Measurements from ENCODE around the gene DALRD3.
A peak's percentile ranks its signal among the peaks of the same experiment; 100 is the strongest.

The DALRD3 gene

GRCh38 chr3:49016414-49017228 is 1.8 kb downstream of the DALRD3 start:
- Histone ChIP-seq H3K4me3 (ENCODE audit: low read depth in 1 of 2, low read length in 1 of 2) (no peak overlapping the region), H3K27me3 (no peaks in the 10 kb centered on the region), H3K36me3 (peaks cover 35% of the 10 kb centered on the region)

DNA sequence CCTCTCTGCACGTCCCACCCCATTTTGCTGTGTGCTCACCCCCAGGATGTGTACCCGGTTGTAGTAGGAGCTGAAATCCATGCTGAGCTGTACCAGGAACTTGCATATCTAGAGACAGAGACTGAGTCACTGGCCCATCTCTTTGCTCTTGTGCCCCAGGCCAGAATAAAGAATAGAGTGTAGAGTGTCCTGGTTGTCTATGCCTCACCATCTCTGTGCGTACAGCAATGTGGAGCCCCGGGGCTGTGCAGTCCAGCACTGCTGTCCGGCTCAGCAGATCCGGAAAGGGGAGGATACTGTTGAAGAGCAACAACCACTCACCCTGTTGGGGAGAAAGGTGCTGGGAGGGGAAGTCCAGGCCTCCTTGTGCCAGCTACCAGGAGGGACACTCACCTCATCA is 2.6 kb downstream of the DALRD3 start:
- Histone ChIP-seq H3K36me3 (peaks cover 37% of the 10 kb centered on the region), H3K9me3 (no peaks in the 10 kb centered on the region), H3K4me1 (ENCODE audit: control insufficient read depth in 1 of 2, insufficient read depth in 1 of 2, low read depth in 1 of 2, low read length in 1 of 2) (peaks cover 37% of the 10 kb centered on the region in 2 experiments), H3K4me3 (ENCODE audit: low read depth in 1 of 2, low read length in 1 of 2) (no peak overlapping the region), H3K27ac (peak overlapping the region; percentile 6), H3K27me3 (no peaks in the 10 kb centered on the region)
- TF ChIP-seq, protein P1, sequence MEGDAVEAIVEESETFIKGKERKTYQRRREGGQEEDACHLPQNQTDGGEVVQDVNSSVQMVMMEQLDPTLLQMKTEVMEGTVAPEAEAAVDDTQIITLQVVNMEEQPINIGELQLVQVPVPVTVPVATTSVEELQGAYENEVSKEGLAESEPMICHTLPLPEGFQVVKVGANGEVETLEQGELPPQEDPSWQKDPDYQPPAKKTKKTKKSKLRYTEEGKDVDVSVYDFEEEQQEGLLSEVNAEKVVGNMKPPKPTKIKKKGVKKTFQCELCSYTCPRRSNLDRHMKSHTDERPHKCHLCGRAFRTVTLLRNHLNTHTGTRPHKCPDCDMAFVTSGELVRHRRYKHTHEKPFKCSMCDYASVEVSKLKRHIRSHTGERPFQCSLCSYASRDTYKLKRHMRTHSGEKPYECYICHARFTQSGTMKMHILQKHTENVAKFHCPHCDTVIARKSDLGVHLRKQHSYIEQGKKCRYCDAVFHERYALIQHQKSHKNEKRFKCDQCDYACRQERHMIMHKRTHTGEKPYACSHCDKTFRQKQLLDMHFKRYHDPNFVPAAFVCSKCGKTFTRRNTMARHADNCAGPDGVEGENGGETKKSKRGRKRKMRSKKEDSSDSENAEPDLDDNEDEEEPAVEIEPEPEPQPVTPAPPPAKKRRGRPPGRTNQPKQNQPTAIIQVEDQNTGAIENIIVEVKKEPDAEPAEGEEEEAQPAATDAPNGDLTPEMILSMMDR (IDR thresholded peaks at IDR 0.05), result no peak

More at GRCh38 chr3:49016414-49017228, 1.8 kb downstream of the DALRD3 start:
- Histone ChIP-seq H3K9me3 (no peaks in the 10 kb centered on the region), H3K4me1 (ENCODE audit: control insufficient read depth in 1 of 2, insufficient read depth in 1 of 2, low read depth in 1 of 2, low read length in 1 of 2) (peaks cover 37 to 41% of the 10 kb centered on the region in 2 experiments), H3K27ac (peak overlapping the region; percentile 99)
- TF ChIP-seq, protein P1 (IDR thresholded peaks at IDR 0.05), result no peak

GRCh38 chr3:49015072-49015471 is 3.3 kb downstream of the DALRD3 start:
- peaks cover 30% of the 10 kb centered on the region in 2 experiments for H3K4me1 ChIP-seq (ENCODE audit: control insufficient read depth in 1 of 2, insufficient read depth in 1 of 2, low read depth in 1 of 2, low read length in 1 of 2)
- no peak overlapping the region for H3K27ac ChIP-seq
- no peaks in the 10 kb centered on the region for H3K27me3 ChIP-seq
- TF ChIP-seq, protein P1 (IDR thresholded peaks at IDR 0.05), result no peak
- H3K9me3 ChIP-seq, result no peaks in the 10 kb centered on the region
- H3K36me3 ChIP-seq, result peaks cover 37% of the 10 kb centered on the region
- H3K4me3 ChIP-seq (ENCODE audit: low read depth in 1 of 2, low read length in 1 of 2), result no peak overlapping the region

- Histone ChIP-seq H3K27ac (no peak overlapping the region), H3K4me3 (ENCODE audit: low read depth in 1 of 2, low read length in 1 of 2) (no peak overlapping the region), H3K27me3 (no peaks in the 10 kb centered on the region), H3K36me3 (peaks cover 37% of the 10 kb centered on the region), H3K4me1 (ENCODE audit: control insufficient read depth in 1 of 2, insufficient read depth in 1 of 2, low read depth in 1 of 2, low read length in 1 of 2) (peaks cover 25 to 28% of the 10 kb centered on the region in 2 experiments), H3K9me3 (no peaks in the 10 kb centered on the region)
- TF ChIP-seq, protein P1 (IDR thresholded peaks at IDR 0.05), result peak; percentile 32
Measured at GRCh38 chr3:49013738-49014660, 4.4 kb downstream of the DALRD3 start.

- Histone ChIP-seq H3K9me3 (no peaks in the 10 kb centered on the region), H3K4me3 (ENCODE audit: low read depth in 1 of 2, low read length in 1 of 2) (no peak overlapping the region), H3K27ac (no peak overlapping the region), H3K4me1 (ENCODE audit: control insufficient read depth in 1 of 2, insufficient read depth in 1 of 2, low read depth in 1 of 2, low read length in 1 of 2) (peaks cover 25 to 30% of the 10 kb centered on the region in 2 experiments), H3K36me3 (peaks cover 37% of the 10 kb centered on the region), H3K27me3 (no peaks in the 10 kb centered on the region)
- TF ChIP-seq, protein P1 (IDR thresholded peaks at IDR 0.05), result no peak
Measured at GRCh38 chr3:49013113-49013737, 5.2 kb downstream of the DALRD3 start.
